Upper lobe of left lung (tissue), 4 donors: ENCODE results near the gene GPS2.

Experiments
- POLR2AphosphoS5 ChIP-seq, 2 donors: sonication (generic); formaldehyde crosslinking; IDR thresholded peaks; one replicate each; pipeline ENCODE4 v1.5.1; 2017; ENCODE audit warnings: antibody characterized with exemption in 2 of 2
- TF ChIP-seq, protein P1 (sequence below), 6 experiments: fragments of 450-650 bp in 4 of 6; fragments of 200-600 bp in 2 of 6; sonication (generic) in 2 of 6; IDR thresholded peaks; one replicate each; pipeline ENCODE4 v1.5.1; 2016 to 2019; ENCODE audit warnings: antibody characterized with exemption in 6 of 6

DNA sequence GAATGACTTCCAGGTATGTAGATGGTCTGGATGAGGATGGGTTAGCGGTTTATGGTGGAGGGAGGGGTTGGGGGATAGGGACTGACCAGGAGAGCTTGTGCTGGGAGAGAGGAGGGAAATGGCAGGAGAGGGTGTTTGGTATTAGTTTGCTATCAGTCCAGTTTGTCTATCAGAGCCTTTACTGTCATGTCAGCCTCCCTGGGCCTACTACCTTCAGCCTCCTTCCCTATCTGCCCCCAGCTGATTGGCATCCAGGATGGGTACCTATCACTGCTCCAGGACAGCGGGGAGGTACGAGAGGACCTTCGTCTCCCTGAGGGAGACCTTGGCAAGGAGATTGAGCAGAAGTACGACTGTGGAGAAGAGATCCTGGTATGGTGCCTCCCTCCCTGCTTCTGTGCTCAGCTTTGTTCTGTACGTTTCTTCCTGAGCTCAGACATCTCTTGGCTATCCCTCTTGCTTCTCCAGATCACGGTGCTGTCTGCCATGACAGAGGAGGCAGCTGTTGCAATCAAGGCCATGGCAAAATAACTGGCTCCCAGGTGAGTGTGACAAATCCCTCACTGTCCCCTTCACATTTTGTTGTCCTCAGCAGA, 4.0 kb downstream of the GPS2 start:
- TF ChIP-seq, protein P1, sequence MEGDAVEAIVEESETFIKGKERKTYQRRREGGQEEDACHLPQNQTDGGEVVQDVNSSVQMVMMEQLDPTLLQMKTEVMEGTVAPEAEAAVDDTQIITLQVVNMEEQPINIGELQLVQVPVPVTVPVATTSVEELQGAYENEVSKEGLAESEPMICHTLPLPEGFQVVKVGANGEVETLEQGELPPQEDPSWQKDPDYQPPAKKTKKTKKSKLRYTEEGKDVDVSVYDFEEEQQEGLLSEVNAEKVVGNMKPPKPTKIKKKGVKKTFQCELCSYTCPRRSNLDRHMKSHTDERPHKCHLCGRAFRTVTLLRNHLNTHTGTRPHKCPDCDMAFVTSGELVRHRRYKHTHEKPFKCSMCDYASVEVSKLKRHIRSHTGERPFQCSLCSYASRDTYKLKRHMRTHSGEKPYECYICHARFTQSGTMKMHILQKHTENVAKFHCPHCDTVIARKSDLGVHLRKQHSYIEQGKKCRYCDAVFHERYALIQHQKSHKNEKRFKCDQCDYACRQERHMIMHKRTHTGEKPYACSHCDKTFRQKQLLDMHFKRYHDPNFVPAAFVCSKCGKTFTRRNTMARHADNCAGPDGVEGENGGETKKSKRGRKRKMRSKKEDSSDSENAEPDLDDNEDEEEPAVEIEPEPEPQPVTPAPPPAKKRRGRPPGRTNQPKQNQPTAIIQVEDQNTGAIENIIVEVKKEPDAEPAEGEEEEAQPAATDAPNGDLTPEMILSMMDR (IDR thresholded peaks at IDR 0.05): no peak
- no peak for TF ChIP-seq POLR2AphosphoS5 (IDR thresholded peaks at IDR 0.05)
